ENCODE data around the gene MAFB. TPM values are rescaled to one million over a fixed set of nuclear protein-coding genes. Genes with fewer than 3 reads are reported as not detected.
A peak's percentile ranks its signal among the peaks of the same experiment; 100 is the strongest.

MAFB gene
- total and polyA plus RNA-seq, 2 donors (not counting 1 experiment from before 2014, with no cell fraction given) = 0.40 to 3.0 TPM

DNA sequence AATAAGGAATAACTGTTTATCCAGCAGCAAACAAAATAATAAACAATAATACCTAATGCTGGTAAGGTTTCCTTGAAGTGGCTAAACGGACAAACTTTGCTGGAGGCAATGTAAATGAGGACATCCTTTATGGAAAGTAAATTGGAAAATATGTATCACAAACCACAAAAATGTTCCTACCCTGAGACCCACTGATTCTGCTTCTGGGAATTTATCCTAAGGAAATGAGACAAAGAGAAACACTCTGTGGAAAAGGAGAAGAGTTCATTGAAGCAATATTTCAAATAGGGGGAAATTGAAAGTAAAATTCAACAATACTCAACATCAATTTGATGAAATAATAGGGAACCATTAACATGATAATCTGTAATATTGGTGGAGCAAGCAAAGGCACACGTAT lies 37.9 kb downstream of the MAFB start:
- no peak overlapping the region for H2AFZ ChIP-seq (ENCODE audit: low read length)
- no peaks in the 10 kb centered on the region for H4K20me1 ChIP-seq (ENCODE audit: control insufficient read depth, extremely low read depth, insufficient read depth, low read length)
- H3K4me2 ChIP-seq (ENCODE audit: extremely low read depth, insufficient read depth, low read length) = no peak overlapping the region
- no peaks in the 10 kb centered on the region for H3K27me3 ChIP-seq (ENCODE audit: control insufficient read depth, insufficient read depth, low read length)
- no peaks in the 10 kb centered on the region for H3K79me2 ChIP-seq (ENCODE audit: control insufficient read depth, insufficient read depth, low read length)
- H3K4me3 ChIP-seq (replicated peaks in 1 of 4; ENCODE audit: control extremely low read depth in 1 of 4, insufficient read depth in 1 of 4, low read depth in 3 of 4, low read length in 4 of 4) = no peak overlapping the region
- H3K9me3 ChIP-seq (ENCODE audit: control insufficient read depth, insufficient read depth, low read depth, low read length) = no peaks in the 10 kb centered on the region
- H3K9ac ChIP-seq (ENCODE audit: insufficient read depth, low read length) = no peak overlapping the region
- no peaks in the 10 kb centered on the region for H3K4me1 ChIP-seq (ENCODE audit: control insufficient read depth, extremely low read depth, insufficient read depth, low read length)
- H3K27ac ChIP-seq (ENCODE audit: insufficient read depth, low read length) = no peak overlapping the region
- DNase-seq (ENCODE audit: low read depth in 2 of 2) = peak; percentile 46 to 48
- TF ChIP-seq EZH2 (IDR thresholded peaks at IDR 0.05; ENCODE audit: low read length, missing control alignments) = no peak
- TF ChIP-seq, protein P1, sequence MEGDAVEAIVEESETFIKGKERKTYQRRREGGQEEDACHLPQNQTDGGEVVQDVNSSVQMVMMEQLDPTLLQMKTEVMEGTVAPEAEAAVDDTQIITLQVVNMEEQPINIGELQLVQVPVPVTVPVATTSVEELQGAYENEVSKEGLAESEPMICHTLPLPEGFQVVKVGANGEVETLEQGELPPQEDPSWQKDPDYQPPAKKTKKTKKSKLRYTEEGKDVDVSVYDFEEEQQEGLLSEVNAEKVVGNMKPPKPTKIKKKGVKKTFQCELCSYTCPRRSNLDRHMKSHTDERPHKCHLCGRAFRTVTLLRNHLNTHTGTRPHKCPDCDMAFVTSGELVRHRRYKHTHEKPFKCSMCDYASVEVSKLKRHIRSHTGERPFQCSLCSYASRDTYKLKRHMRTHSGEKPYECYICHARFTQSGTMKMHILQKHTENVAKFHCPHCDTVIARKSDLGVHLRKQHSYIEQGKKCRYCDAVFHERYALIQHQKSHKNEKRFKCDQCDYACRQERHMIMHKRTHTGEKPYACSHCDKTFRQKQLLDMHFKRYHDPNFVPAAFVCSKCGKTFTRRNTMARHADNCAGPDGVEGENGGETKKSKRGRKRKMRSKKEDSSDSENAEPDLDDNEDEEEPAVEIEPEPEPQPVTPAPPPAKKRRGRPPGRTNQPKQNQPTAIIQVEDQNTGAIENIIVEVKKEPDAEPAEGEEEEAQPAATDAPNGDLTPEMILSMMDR (conservative IDR thresholded peaks at IDR 0.05 in 1 of 2, IDR thresholded peaks at IDR 0.05 in 1 of 2; ENCODE audit: low read depth in 1 of 2, low read length in 2 of 2) = no peak
- H3K36me3 ChIP-seq (ENCODE audit: control insufficient read depth, insufficient read depth, low read length) = no peaks in the 10 kb centered on the region

DNA sequence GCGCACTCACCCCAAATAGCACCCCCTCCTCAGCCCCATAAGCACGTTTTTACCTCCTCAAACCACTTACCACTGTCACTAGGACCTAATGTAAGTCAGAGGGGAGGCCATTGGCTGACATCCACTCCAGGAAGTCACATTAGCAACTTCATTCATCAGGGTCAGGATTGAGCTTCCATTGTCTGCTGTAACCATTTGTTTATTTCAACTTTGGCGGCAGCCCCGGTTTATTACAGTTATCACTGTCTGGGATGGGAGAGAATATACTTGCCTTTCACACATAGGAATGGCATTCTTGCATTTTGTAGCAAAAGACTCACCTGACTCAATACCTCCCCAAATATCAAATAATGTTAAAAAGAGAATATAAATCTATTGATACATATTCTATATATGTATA lies 38.3 kb downstream of the MAFB start:
- H3K4me2 ChIP-seq (ENCODE audit: extremely low read depth, insufficient read depth, low read length) = no peak overlapping the region
- no peak overlapping the region for H3K9ac ChIP-seq (ENCODE audit: insufficient read depth, low read length)
- H3K27me3 ChIP-seq (ENCODE audit: control insufficient read depth, insufficient read depth, low read length) = no peaks in the 10 kb centered on the region

DNA sequence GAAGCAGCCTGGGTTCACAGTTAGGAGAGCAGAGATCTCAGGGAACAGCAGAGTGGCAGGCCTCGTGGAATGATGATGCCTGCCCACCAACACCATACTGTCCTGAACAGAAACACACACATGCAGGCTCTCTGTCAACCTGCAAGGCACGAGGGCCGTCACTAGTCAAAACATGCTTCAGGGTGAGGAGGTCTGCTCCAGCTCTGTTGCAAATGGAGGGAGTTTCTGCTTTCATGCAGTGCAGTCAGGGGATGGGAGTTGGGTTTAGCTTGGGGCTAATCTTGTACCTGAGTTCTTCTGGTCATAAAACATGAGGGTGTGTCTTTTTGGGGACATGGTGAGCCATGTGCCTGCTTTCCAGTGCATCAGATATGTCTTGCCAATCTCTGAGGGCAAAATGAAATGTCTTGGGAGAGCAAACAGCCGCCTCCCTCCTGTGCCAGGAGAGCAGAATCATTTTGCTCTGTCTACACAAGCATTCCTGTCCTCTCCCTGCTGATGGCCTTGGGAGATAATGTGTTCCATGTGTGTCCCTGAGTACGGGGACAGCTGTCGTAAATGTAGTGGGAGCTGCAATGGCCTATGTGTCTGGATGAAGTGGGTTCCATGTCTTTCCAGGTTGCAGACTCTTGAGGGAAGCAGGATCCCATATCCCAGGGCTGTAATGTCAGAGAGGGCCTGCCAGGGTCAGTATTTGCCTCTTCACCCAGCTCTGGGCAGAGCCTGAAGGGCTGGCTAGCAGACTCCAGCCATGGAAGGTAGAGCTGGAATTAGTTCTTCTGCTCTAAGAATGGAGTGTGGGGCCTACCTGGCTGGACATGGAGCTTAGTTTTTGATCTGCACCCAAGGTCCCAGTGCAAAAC lies 40.6 kb downstream of the MAFB start:
- no peak for TF ChIP-seq EZH2 (IDR thresholded peaks at IDR 0.05; ENCODE audit: low read length, missing control alignments)
- TF ChIP-seq, protein P1 (conservative IDR thresholded peaks at IDR 0.05 in 1 of 2, IDR thresholded peaks at IDR 0.05 in 1 of 2; ENCODE audit: low read depth in 1 of 2, low read length in 2 of 2) = no peak

More for the DNA sequence above, 38.3 kb downstream of the MAFB start:
- TF ChIP-seq EZH2 (IDR thresholded peaks at IDR 0.05; ENCODE audit: low read length, missing control alignments) = no peak
- TF ChIP-seq, protein P1 (conservative IDR thresholded peaks at IDR 0.05 in 1 of 2, IDR thresholded peaks at IDR 0.05 in 1 of 2; ENCODE audit: low read depth in 1 of 2, low read length in 2 of 2) = no peak
- H4K20me1 ChIP-seq (ENCODE audit: control insufficient read depth, extremely low read depth, insufficient read depth, low read length) = no peaks in the 10 kb centered on the region
- no peak overlapping the region for H3K4me3 ChIP-seq (replicated peaks in 1 of 4; ENCODE audit: control extremely low read depth in 1 of 4, insufficient read depth in 1 of 4, low read depth in 3 of 4, low read length in 4 of 4)
- H3K9me3 ChIP-seq (ENCODE audit: control insufficient read depth, insufficient read depth, low read depth, low read length) = no peaks in the 10 kb centered on the region
- H2AFZ ChIP-seq (ENCODE audit: low read length) = no peak overlapping the region
- H3K36me3 ChIP-seq (ENCODE audit: control insufficient read depth, insufficient read depth, low read length) = no peaks in the 10 kb centered on the region
- no peak overlapping the region for H3K27ac ChIP-seq (ENCODE audit: insufficient read depth, low read length)
- DNase-seq (ENCODE audit: low read depth in 2 of 2) = peak; percentile 6 to 9
- no peaks in the 10 kb centered on the region for H3K79me2 ChIP-seq (ENCODE audit: control insufficient read depth, insufficient read depth, low read length)
- H3K4me1 ChIP-seq (ENCODE audit: control insufficient read depth, extremely low read depth, insufficient read depth, low read length) = no peaks in the 10 kb centered on the region

More for the DNA sequence above, 40.6 kb downstream of the MAFB start:
- H2AFZ ChIP-seq (ENCODE audit: low read length) = no peak overlapping the region
- H3K9ac ChIP-seq (ENCODE audit: insufficient read depth, low read length) = no peak overlapping the region
- H3K9me3 ChIP-seq (ENCODE audit: control insufficient read depth, insufficient read depth, low read depth, low read length) = no peaks in the 10 kb centered on the region
- no peaks in the 10 kb centered on the region for H3K36me3 ChIP-seq (ENCODE audit: control insufficient read depth, insufficient read depth, low read length)
- no peaks in the 10 kb centered on the region for H3K27me3 ChIP-seq (ENCODE audit: control insufficient read depth, insufficient read depth, low read length)
- H3K4me2 ChIP-seq (ENCODE audit: extremely low read depth, insufficient read depth, low read length) = no peak overlapping the region
- DNase-seq (ENCODE audit: low read depth in 2 of 2) = no peak
- no peak overlapping the region for H3K27ac ChIP-seq (ENCODE audit: insufficient read depth, low read length)
- no peaks in the 10 kb centered on the region for H3K4me1 ChIP-seq (ENCODE audit: control insufficient read depth, extremely low read depth, insufficient read depth, low read length)
- H4K20me1 ChIP-seq (ENCODE audit: control insufficient read depth, extremely low read depth, insufficient read depth, low read length) = no peaks in the 10 kb centered on the region
- no peaks in the 10 kb centered on the region for H3K79me2 ChIP-seq (ENCODE audit: control insufficient read depth, insufficient read depth, low read length)
- H3K4me3 ChIP-seq (replicated peaks in 1 of 4; ENCODE audit: control extremely low read depth in 1 of 4, insufficient read depth in 1 of 4, low read depth in 3 of 4, low read length in 4 of 4) = no peak overlapping the region

Data from fibroblast of lung (primary cell).